IPS DF 6.9 (cell line): ENCODE results near the gene SLC16A1.
"Not testable (repeated sequence)": the region's sequence is repeated elsewhere in the genome, so short reads cannot be mapped to it uniquely, and the experiment has no call there.

Source experiments
- DNase-seq: peaks from one replicate; pipeline ENCODE4 v3.0.0-alpha.2; 2013; ENCODE audit warnings: low read depth, low spot score
- H3K27ac ChIP-seq: one replicate; pipeline ENCODE4 v1.5.1; 2013; ENCODE audit warnings: low read length, control low read depth
- H3K27me3 ChIP-seq: 2 replicates; pipeline ENCODE4 v1.6.1; 2013; ENCODE audit warnings: mild to moderate bottlenecking, low read length; ENCODE audit not compliant: control insufficient read depth, insufficient read depth
- H3K36me3 ChIP-seq: 2 replicates; pipeline ENCODE4 v1.6.1; 2013; ENCODE audit warnings: low read length; ENCODE audit not compliant: control insufficient read depth, insufficient read depth
- H3K4me1 ChIP-seq: 2 replicates; pipeline ENCODE4 v1.6.1; 2013; ENCODE audit warnings: low read length; ENCODE audit not compliant: control insufficient read depth, insufficient read depth
- H3K4me3 ChIP-seq: 2 replicates; pipeline ENCODE4 v1.5.1; 2013; ENCODE audit warnings: mild to moderate bottlenecking, low read length
- H3K9me3 ChIP-seq: 2 replicates; pipeline ENCODE4 v1.6.1; 2013; ENCODE audit warnings: low read length, inconsistent platforms; ENCODE audit not compliant: control insufficient read depth, insufficient read depth
- WGBS: extraction: QIAGEN DNeasy Blood & Tissue Kit; methylation state at CpG from one replicate; pipeline ENCODE4 v1.1.7; 2013; ENCODE audit warnings: mixed read lengths, missing lambda C conversion rate; ENCODE audit not compliant: insufficient read length, insufficient coverage; 5-methylcytosine and 5-hydroxymethylcytosine counted together

The SLC16A1 gene

DNA sequence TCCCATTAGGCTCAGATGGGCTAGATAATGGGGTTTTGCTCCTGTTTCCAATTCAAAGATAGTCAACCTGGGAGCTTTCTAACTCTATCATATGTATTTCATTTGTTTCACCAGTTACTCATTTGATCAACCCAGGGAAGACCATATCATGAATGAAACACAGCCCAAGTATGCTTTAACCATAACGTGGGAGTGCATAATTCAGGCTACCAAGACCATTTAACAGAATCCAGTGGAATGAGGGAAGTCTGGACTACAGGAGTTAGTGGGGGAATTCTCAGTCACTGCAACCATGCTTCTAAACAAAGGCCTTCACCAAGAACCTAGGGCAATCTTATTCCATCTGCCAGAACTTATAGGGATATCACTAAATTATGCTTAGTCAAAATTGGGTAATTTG lies 15.0 kb upstream of the SLC16A1 start:
- H3K4me1 ChIP-seq, result no peaks in the 10 kb centered on the region; the same call in 1 of the 2 replicates
- no CpG with 5 or more reads among the region's 1 CpG for WGBS

DNA sequence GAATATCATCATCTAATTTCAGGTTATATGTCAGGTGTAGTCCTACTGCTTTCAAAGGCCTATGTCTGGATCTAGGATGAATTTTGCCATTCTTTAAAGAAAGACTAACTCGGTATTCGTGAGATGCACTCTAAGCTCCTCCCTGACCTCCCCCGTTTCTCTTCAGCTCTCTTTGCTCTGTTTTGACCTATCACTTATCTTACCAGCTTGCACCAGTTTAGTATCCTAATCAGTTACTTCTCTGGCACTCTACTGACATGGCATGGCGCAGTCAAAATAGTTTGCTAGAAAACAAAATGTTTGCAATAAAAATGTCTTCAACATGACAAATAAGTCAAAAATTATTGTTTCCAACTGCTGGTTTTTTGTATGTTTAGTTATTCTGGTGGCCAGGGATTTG lies 8.4 kb upstream of the SLC16A1 start:
- H3K4me3 ChIP-seq, result no peak overlapping the region
- H3K27ac ChIP-seq, result no peak overlapping the region
- peaks cover 5% of the 10 kb centered on the region for H3K36me3 ChIP-seq
- no peak for DNase-seq
- no CpG with 5 or more reads among the region's 4 CpGs for WGBS
- no peaks in the 10 kb centered on the region for H3K9me3 ChIP-seq
- H3K27me3 ChIP-seq, result no peaks in the 10 kb centered on the region
- no peaks in the 10 kb centered on the region for H3K4me1 ChIP-seq

More for the DNA sequence above, 15.0 kb upstream of the SLC16A1 start:
- Histone ChIP-seq H3K9me3 (no peaks in the 10 kb centered on the region), H3K4me3 (no peak overlapping the region), H3K27ac (no peak overlapping the region), H3K27me3 (no peaks in the 10 kb centered on the region), H3K36me3 (peaks cover 5% of the 10 kb centered on the region)
- no peak for DNase-seq

DNA sequence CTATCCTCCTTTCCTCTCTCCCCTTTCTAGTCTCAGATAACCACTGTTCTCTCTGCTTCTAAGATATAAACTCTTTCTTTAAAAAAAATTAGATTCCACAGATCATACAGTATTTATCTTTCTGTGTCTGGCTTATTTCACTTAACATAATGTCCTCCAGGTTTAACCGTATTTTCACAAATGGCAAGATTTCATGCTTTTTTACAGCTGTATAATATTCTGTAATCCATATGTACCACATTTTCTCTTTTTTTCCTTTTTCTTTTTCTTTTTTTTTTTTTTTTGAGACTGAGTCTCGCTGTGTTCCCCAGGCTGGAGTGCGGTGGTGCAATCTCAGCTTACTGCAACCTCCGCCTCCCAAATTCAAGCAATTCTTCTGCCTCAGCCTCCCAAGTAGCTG lies 5.1 kb upstream of the SLC16A1 start:
- no peaks in the 10 kb centered on the region for H3K27me3 ChIP-seq
- H3K36me3 ChIP-seq, result no peaks in the 10 kb centered on the region; the same call in 1 of the 2 replicates
- H3K4me3 ChIP-seq, result no peak overlapping the region
- no CpG with 5 or more reads among the region's 4 CpGs for WGBS
- no peak for DNase-seq
- H3K27ac ChIP-seq, result no peak overlapping the region
- H3K9me3 ChIP-seq, result no peaks in the 10 kb centered on the region
- no peaks in the 10 kb centered on the region for H3K4me1 ChIP-seq

DNA sequence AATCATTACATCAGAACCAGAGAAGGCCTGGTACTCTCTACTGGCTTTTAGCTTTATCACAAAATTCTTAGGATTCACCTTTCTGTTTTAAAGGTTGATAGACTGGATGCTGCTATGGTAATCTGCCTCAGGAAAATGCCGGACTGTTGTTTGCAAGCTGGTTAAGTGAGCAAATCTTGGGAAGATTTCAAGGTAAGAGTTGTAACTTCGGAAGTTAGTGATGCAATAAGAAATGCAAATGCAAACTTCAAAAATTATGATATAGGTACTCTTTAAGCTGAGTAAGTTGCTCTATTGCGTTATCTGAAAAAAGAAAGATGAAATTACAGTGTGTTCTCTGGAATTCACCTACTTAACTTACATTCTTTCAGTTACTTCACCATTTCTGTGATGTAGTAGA lies 4.4 kb upstream of the SLC16A1 start:
- no CpG with 5 or more reads among the region's 3 CpGs for WGBS
- no peak for DNase-seq
- no peaks in the 10 kb centered on the region for H3K27me3 ChIP-seq
- H3K27ac ChIP-seq, result no peak overlapping the region
- H3K4me3 ChIP-seq, result no peak overlapping the region
- no peaks in the 10 kb centered on the region; the same call in none of the 2 replicates for H3K36me3 ChIP-seq
- no peaks in the 10 kb centered on the region for H3K4me1 ChIP-seq
- H3K9me3 ChIP-seq, result no peaks in the 10 kb centered on the region

DNA sequence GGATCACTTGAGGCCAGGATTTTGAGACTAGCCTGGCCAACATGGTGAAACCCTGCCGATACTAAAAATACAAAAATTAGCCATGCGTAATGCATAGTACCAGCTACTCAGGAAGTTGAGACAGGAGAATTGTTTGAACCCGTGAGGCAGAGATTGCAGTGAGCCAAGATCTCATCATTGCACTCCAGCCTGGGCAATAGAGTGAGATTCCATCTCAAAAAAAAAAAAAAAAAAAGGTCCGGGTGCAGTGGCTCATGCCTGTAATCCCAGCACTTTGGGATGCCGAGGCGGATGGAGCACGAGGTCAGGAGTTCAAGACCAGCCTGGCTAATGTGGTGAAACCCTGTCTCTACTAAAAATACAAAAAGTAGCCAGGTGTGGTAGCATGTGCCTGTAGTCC lies 2.2 kb upstream of the SLC16A1 start:
- not testable (repeated sequence) for H3K27me3 ChIP-seq, H3K4me1 ChIP-seq, DNase-seq, H3K36me3 ChIP-seq, H3K4me3 ChIP-seq, H3K27ac ChIP-seq, H3K9me3 ChIP-seq
- WGBS, result no CpG with 5 or more reads among the region's 7 CpGs

DNA sequence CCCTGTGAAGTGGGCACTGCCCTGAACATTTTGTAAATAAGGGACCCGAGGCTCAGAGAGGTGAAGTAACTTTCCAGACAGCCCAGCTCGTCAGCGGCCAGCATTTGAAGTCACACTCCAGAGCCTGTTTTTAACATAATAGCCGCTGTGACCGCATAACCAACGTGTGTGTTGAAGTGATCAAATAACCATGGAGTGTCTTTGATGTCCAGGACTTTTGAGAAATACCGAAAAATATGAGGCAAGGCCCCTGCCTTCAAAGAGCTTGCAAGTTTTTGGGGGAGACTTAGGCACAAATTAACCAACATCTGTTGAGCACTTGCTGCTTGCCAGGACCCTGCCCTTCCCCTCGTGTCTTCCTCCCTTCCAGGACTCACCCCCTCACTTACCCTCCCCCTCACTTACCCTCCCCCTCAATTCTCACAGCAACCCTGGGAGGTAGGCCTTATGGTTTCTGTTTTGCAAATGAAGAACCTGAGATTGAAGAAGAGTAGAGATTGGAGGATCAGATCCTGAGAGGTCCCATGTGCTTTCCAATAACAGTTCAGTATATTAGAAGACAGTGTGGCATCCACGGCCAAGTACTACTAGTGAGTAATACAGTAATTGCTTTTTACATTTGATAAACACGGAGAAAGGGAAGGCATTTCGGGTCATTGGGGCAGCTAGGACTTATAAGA lies 1.3 kb upstream of the SLC16A1 start:
- DNase-seq, result peak; percentile 54
- Histone ChIP-seq H3K27me3 (no peaks in the 10 kb centered on the region), H3K4me1 (no peaks in the 10 kb centered on the region), H3K4me3 (peak overlapping the region; percentile 95; the same call in 1 of the 2 replicates), H3K27ac (no peak overlapping the region), H3K9me3 (no peaks in the 10 kb centered on the region), H3K36me3 (no peaks in the 10 kb centered on the region; the same call in 1 of the 2 replicates)
- WGBS, result no CpG with 5 or more reads among the region's 11 CpGs

DNA sequence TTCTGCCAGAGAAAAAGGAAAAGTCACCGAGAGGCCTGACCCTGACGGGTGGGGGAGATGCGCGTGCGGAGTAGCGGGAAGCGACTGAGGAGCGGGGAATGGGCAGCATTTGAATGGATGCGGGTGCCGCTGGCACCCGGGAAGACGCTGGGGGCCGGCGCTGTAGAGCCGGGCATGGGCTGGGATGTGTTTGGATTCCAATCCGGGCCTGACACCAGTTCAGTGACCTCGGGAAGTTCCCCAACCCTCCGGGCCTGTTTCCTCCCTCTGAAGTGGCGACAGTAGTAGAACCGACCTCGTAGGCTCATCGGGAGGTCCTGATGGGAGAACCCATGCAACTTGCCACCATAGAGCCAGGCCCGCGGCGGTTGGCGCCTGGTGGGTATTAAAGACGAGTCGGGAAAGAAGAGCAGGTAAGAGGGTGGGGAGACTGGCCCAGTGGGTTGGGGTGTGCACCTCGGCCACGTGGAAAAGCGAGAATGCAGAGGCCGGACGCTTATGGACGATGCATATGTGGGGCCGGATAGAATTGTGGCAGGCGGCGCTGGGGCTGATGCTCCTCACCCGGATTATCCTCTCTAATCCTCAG lies 642 bp upstream of the SLC16A1 start:
- no CpG with 5 or more reads among the region's 38 CpGs for WGBS
- no peaks in the 10 kb centered on the region for H3K4me1 ChIP-seq

DNA sequence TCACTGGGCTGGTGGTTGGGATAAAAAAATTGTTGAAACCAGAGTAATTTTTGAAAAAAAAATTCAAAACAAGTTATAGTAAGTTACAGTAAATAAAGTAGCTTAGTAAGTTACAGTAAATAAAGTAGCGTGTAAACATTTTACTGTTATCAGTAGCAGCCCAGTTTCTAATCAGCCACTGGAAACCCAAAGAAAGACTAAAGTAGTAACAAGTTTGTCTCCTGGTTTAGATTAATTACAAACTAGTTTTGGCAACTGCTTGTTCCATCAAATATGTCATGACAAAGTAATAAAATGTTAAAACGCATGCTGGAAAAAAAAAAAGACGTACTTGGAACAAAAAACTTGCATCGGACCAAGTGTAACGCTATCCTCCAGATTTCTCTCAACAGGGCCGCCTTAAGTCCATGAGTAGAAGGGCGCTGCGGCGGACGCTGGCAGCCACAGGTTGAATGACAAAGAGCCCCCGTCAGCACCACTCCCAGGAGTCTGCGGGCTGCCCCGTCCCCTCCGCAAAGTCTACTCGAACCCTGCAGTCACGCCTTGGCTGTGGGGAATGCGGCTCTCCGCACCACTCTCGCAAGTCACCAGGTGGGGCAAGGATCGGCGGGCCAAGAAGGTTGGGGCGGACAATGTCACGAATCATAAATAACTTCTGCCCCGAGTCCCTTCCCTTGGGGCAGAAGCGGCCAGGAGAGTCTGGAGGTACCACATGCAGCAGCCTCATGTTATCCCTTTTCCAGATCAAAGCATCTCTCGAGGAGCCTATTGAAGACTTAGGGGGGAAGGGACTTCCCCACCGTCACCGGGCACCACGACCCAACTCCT lies 837 bp downstream of the SLC16A1 start:
- H3K4me3 ChIP-seq, result peak overlapping the region; percentile 95
- no peaks in the 10 kb centered on the region for H3K27me3 ChIP-seq
- WGBS, result no CpG with 5 or more reads among the region's 29 CpGs
- no peaks in the 10 kb centered on the region for H3K9me3 ChIP-seq
- peak; percentile 35 for DNase-seq
- no peaks in the 10 kb centered on the region for H3K4me1 ChIP-seq
- no peaks in the 10 kb centered on the region; the same call in 1 of the 2 replicates for H3K36me3 ChIP-seq
- H3K27ac ChIP-seq, result no peak overlapping the region

More for the DNA sequence above, 642 bp upstream of the SLC16A1 start:
- Histone ChIP-seq H3K4me3 (peak overlapping the region; percentile 95), H3K9me3 (no peaks in the 10 kb centered on the region), H3K36me3 (no peaks in the 10 kb centered on the region; the same call in 1 of the 2 replicates), H3K27me3 (no peaks in the 10 kb centered on the region), H3K27ac (no peak overlapping the region)
- DNase-seq, result peak; percentile 18

DNA sequence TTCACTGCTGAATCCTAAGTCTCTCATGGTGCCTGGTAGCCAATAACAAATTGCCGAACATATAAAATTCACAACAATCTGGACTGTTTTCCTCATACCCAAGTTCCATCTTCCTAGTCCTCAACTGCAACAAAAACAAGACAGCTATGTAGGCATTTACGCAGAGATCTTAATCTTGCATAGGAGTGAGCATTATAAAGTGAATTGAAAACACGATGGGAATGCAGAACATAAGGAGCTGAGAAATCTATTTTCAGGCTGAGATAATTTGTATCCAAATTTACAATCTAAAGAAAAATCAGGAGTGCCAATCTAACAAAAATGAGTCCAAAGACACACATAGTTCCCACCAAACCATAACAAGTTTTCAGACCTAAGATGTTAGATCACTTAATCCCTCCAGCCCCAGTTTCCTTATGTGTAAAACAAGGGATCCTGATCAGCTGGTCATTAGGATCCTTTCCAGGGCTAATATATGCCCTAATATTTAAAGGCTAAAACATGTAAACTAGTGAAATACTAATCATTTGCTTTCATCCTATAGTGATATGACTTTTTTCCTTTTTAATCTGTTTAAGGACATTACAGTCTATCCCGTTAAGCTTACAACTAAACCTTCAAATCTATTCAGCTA lies 1.9 kb downstream of the SLC16A1 start:
- no peaks in the 10 kb centered on the region for H3K9me3 ChIP-seq
- no peaks in the 10 kb centered on the region for H3K4me1 ChIP-seq
- H3K4me3 ChIP-seq, result peak overlapping the region; percentile 47; the same call in 1 of the 2 replicates
- no peaks in the 10 kb centered on the region; the same call in 1 of the 2 replicates for H3K36me3 ChIP-seq
- no peak for DNase-seq
- no peak overlapping the region for H3K27ac ChIP-seq
- no CpG with 5 or more reads among the region's 4 CpGs for WGBS
- H3K27me3 ChIP-seq, result no peaks in the 10 kb centered on the region

DNA sequence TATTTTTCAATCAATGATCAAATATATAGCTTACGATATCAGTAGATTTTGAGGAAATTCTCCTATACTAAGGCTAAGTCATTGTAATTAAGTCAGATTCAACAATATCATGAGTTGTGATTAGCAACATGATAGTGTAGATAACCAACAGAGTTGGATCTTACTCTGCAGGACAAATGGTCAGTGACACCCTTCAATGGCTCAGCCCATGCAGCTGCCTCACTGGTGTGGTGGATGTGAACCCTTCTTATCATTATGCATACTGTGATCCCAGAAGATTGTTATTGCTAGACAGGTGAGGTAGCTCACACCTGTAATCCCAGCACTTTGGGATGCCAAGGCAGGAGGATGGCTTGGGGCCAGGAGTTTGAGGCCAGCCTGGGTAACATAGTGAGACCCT lies 5.6 kb downstream of the SLC16A1 start:
- Histone ChIP-seq H3K36me3 (no peaks in the 10 kb centered on the region), H3K4me1 (no peaks in the 10 kb centered on the region), H3K27me3 (no peaks in the 10 kb centered on the region), H3K9me3 (no peaks in the 10 kb centered on the region), H3K4me3 (no peak overlapping the region), H3K27ac (no peak overlapping the region)
- no peak for DNase-seq
- no CpG with 5 or more reads among the region's 1 CpG for WGBS
